Measurements from ENCODE around the gene ASPDH.
A peak's percentile ranks its signal among the peaks of the same experiment; 100 is the strongest.

Gene ASPDH

DNA sequence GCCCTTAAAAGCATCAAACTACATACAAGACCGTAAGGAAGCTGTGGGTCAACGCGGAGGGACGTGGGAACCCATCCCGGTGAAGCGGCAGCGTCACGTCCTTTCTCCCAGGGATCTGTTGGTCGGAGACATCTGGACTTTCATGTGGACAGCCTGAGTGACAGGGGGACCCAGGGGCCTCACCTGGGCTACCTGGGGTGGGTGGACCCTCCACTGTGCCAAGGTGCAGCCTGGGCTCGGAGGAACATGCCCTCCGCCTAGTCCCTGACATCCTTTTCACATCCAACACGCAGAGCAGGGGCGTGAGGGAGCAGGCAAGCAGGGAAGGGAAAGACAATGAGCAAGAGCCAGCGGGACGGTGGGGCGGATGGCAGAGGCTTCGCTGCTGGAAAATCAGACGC lies 23.3 kb downstream of the ASPDH start:
- DNase-seq (ENCODE audit: low spot score): no peak

DNA sequence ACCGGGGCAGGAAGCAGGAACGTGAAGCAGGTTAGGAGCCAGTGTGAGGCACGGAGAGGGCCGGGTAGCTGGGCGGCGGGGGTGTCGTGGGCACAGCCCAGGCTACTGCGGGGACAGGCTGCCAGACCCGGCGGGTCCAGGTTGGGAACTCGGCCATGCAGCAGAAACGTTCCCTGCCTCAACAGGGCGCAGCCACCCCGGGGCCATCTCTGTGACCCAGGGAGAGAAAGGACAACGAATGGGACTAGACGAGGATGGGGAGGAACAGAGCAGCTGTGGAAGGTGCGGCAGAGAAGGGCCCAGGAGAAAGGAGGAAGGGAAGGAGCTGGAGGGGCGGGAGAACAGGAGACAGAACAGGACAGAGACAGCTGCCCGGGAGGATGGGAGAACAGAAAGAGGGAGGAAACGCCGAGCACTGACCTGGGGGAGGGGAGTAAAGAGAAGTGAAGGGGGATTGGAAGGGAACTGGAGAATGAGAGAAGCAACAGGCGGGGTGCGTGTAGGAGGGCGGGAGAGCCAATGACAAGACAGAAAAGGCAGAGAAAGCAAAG lies 24.2 kb downstream of the ASPDH start:
- no peak for DNase-seq (ENCODE audit: low spot score)
- peak overlapping the region in 1 of 2 donors; percentile 37 for H3K27ac ChIP-seq
- no peak for TF ChIP-seq CTCF (IDR thresholded peaks at IDR 0.05)
- peak overlapping the region; percentile 38 for H3K4me3 ChIP-seq

More for the DNA sequence above, 23.3 kb downstream of the ASPDH start:
- Histone ChIP-seq H3K27ac (no peak overlapping the region), H3K4me3 (no peak overlapping the region)
- TF ChIP-seq CTCF (IDR thresholded peaks at IDR 0.05): no peak

GRCh38 chr19:50488389-50489194 lies 25.1 kb downstream of the ASPDH start:
- no peak for DNase-seq (ENCODE audit: low spot score)
- no peak for TF ChIP-seq CTCF (IDR thresholded peaks at IDR 0.05)
- H3K27ac ChIP-seq: peak overlapping the region in 1 of 2 donors; percentile 37
- H3K4me3 ChIP-seq: no peak overlapping the region

DNA sequence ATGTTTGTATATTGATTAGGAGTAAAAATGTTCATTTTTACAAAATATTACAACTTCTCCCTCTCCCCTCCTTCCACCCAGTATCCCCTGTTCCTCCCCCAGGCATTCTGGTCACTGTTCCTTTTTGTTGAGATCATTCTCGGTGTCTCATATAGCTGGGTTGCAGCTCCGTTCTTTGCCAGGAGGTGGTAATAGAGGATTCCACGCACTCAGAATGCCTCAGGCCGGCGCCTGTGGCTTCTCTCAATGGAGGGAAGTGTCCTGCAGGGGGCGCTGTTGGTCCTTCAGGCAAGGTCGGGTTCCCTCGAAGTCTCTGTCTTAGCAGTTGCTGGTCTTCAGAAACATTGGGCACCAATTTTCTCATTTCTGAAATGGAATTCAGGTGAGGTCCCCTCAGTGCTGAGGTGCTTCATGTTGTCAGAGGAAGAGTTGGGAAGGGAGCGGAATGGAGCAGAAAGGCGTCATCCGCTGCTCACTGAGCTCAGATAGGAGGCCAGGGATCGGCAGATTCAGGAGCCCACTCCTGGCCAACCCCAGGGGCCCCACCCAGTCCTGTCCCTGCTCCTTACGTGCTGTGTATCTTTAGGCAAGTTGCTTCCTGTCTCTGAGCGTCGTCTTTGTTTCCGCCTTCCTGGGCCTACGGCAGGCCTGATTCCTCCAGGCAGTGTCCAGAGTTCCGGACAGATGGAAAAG lies 26.7 kb downstream of the ASPDH start:
- Histone ChIP-seq H3K4me3 (no peak overlapping the region), H3K27ac (no peak overlapping the region)
- TF ChIP-seq CTCF (IDR thresholded peaks at IDR 0.05): no peak
- DNase-seq (ENCODE audit: low spot score): no peak

DNA sequence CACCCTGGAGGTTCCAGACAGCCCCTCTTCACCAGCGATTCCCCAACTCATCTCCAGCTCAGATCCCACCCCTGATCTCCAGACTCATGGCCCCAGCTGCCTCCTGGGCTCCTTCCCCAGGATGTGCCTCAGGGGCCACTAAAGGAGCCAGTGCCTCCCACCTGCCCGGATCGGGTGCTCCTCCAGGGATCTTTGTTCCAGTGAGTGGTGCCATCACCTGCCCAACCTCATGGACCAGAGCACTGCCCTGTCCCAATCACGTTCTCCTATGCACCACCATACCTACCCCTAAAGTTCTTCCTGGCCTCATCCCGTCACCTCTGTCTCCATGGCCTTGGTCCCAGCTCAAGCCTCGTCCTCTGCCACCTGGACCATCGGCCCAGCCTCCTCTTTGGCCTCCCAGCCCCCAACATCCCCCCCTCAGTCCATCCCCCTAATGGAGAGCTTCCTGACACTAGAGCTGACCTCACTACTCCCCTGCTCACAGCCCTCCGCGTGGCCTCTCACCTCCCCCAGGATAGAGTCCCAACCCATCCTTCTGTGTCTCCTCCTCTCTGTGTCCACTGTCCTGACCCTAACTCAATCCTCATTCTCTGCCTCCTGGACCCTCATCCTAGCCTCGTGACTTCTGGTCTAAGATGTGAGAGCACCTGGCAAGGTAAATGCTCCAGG lies 28.3 kb downstream of the ASPDH start:
- H3K4me3 ChIP-seq: no peak overlapping the region
- no peak for DNase-seq (ENCODE audit: low spot score)
- no peak for TF ChIP-seq CTCF (IDR thresholded peaks at IDR 0.05)
- no peak overlapping the region for H3K27ac ChIP-seq

GRCh38 chr19:50482916-50483315 lies 30.8 kb downstream of the ASPDH start:
- no peak for DNase-seq (ENCODE audit: low spot score)
- Histone ChIP-seq H3K4me3 (no peak overlapping the region), H3K27ac (no peak overlapping the region)
- no peak for TF ChIP-seq CTCF (IDR thresholded peaks at IDR 0.05)
